Activated CD4-positive, alpha-beta T cell treated with anti-CD3 and anti-CD28 coated beads, Interleukin-2, amount 50 U/mL, for 4 hours (primary cell): ENCODE measurements around the gene COA7.
"Not testable (repeated sequence)": the region's sequence is repeated elsewhere in the genome, so short reads cannot be mapped to it uniquely, and the experiment has no call there.

Experiments
- DNase-seq, 2 experiments: peaks; one replicate each; pipeline ENCODE4 v3.0.0-alpha.2; 2020

The COA7 gene

DNA sequence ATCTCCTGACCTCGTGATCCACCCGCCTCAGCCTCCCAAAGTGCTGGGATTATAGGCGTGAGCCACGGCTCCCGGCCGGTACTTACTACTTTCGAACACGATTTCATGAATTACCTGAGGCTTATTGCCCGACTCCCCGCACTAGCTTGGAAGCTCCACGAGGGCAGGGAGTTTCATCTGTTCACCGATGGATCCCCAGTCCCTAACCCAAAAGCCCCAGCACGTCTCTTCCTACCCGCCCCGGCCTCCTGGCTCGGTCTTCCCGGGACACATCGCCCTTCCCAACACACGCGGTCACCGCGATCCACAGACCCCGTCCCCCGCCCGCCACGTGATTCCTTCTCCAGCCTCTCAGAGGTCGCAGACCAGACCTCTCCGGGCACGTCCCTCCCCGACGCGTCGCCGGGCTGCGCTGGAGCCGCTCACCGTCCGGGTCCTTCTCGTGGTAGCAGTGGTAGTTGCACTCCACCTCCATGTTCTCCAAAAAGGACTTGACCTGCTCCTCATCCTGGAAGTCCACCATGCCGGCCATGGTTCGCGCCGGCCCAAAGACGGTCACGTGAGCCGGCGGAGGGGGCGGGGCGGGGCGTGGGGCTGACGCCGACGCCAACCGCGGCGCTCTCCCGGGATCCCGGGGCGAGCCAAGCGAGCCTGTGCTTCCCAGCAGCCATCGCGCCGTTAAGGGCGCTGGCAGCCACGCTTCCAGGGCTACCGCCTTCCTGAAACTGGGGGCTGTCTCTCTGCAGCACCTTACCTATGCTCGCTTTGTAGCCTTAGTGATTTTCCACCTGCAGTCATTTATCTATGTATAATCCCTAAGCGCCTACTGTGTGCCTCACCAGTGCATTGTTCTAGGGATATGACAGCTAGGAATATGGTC, at the start of gene COA7:
COA7 (minus strand) TSS at position 553 of the 880 bp plus-strand sequence; CDS start at position 532, 21 bp downstream.
- DNase-seq: peak; percentile 18 to 27

DNA sequence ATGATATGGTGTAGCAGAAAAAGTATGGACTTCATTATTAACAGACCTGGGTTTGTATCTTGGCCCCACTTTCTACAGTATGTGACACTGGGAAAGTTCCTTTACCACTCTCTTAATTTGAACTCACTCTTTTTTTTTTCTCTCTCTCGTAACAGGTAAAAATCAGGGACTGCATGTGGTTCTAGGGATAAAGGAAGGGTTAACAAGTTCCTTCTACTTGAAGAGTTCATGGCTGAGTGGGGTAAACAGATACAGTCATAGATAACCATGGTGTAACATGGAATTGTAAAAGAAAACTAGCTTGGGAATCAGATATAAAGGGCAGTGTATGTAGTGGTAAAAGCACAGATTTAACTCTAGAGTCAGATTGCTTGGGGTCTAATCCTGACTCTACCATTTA, 49.3 kb upstream of the COA7 start:
- no peak for DNase-seq

DNA sequence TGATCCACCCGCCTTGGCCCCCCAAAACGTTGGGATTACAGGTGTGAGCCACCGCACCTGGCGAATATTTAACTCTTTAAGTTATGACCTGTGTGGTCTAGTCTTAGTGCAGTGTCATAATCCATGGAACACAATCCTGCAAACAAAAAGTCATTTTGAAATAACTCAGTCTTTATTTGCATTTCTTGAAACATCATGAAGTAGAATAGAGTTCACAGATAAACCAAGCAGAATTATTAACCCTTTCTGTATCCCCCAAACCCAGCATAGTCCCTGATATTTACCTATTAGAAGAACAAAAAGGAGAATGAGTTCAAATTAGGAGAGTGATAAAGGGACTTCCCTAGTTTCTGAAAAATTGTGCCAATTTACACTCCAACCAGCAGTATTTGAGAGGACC, 48.0 kb upstream of the COA7 start:
- no peak for DNase-seq

DNA sequence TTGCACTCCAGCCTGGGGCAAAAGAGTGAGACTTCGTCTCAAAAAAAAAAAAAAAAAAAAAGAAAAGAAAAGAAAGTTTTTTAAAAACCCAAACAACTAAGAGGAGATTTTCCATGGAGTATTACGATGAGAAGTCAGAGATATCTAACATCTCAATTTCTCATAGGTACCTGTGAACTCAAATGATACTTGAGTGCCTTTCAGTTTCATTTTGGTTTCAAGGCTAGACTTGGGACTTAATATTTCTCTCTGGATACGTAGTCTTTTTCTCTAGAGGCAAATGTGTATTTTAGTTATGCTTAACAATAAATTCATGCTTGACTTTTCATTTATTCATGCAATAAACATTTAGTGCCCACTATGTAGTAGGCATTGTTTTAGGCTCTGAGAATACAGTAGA, 43.1 kb upstream of the COA7 start:
- DNase-seq: no peak

DNA sequence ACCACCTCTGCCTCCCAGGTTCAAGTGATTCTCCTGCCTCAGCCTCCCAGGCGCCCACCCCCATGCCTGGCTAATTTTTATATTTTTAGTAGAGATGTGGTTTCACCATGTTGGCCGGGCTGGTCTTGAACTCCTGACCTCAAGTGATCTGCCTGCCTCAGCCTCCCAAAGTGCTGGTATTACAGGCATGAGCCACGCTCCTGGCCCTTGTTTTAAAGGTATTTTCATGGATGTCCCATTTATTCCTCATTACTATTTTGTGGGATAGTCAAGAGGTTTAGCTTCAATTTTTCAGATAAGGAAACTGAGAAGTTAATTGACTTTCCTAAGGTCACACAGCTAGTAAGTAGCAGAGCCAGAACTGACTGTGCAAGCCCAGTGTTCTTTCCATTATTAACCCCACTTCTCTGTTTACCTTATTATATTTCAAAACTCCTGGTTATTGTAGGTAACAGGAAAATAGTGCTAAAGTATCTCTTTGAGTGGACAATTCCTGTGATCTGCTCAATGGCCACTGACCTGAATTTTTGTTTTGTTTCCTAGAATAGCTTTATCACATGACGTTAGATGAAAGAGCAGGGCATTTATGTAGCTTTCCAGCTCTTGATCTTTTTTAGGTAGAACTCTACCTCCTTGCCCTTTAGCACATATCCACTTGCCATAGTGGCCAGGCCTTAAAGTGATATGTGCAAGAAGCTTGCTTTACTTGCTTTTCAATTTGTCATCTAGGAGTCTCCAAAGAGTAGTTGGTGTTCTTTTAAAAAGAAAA, 41.7 kb upstream of the COA7 start:
- DNase-seq: no peak

DNA sequence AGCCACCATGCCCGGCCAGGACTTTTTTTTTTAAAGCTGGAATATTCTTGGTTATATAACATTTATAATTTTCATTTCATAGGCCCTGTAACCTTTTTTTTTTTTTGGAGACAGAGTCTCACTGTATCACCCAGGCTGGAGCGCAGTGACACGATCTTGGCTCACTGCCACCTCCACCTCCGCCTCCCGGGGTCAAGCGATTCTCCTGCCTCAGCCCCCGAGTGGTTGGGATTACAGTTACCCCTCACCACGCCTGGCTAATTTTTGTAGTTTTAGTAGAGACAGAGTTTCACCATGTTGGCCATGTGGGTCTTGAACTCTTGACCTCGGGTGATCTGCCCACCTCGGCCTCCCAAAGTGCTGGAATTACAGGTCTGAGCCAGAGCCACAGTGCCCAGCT, 40.7 kb upstream of the COA7 start:
- DNase-seq: no peak

DNA sequence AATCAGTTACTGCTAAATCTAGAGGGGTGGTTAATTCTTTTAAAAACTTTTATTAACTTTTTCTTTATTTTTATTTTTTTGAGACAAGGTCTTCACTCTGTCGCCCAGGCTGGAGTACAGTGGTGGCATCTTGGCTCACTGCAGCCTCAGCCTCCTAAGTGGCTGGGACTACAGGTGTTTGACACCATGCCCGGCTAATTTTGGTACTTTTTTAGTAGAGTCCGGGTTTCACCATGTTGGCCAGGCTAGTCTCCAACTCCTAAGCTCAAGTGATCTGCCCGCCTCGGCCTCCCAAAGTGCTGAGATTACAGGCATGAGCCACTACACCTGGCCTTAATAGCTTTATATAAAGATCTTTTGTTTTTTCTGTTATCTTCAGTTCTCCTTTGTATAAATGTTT, 40.0 kb upstream of the COA7 start:
- no peak for DNase-seq

DNA sequence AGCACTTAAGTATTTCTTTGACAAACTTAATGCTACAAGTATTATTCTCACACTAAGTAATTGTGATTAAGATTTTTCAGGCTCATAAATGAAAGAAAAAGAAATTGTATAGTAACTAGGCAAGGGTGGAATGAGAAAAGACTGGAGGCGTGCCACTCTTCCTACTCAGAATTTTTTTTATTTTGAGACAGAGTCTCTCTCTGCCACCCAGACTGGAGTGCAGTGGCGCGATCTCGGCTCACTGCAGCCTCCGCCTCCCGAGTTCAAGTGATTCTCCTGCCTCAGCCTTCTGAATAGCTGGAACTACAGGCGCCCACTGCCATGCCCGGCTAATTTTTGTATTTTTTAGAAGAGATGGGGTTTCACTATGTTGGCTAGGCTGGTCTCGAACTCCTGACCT, 37.2 kb upstream of the COA7 start:
- not testable (repeated sequence) for DNase-seq

DNA sequence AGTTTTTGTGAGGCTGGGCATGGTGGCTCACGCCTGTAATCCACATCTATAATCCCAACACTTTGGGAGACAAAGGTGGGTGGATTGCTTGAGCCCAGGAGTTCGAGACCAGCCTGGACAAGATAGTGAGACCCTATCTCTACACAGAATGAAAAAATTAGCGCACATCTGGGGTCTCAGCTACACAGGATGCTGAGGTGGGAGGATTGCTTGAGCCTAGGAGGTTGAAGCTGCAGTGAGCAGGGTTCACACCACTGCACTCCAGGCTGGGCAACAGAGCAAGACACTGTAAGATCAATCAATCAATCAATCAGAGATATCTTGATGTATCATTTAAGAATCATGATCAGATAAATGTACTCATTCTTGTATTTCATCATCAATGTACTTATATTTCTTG, 35.2 kb upstream of the COA7 start:
- DNase-seq: no peak

DNA sequence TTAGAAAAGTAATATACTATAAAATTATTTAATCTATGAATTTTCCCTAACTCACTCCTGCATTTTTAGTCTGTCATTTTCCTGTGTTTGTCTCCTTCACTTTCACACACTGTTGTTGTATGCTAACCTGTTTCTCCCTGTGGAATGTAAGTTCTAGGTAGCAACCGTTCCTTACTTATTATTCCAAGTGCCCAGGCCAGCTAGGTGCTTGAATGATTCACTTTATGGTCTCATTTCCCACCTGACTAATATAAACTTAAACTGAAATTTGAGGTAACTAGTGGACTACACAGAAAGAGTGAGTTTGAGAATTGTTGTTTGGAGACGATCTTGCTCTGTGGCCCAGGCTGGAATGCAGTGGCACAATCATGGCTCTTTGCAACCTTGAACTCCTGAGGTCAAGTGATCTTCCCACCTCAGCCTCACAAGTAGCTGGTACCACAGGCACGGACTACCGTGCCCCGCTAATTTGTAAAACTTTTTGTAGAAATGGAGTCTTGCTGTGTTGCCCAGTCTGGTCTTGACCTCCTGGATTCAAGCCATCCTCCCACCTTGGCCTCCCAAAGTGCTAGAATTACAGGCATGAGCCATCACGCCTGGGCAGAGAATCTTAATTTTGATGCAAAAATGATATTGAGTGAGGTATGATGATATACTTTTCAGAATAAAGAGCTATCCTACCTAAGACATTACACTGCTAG, 30.0 kb upstream of the COA7 start:
- DNase-seq: no peak

DNA sequence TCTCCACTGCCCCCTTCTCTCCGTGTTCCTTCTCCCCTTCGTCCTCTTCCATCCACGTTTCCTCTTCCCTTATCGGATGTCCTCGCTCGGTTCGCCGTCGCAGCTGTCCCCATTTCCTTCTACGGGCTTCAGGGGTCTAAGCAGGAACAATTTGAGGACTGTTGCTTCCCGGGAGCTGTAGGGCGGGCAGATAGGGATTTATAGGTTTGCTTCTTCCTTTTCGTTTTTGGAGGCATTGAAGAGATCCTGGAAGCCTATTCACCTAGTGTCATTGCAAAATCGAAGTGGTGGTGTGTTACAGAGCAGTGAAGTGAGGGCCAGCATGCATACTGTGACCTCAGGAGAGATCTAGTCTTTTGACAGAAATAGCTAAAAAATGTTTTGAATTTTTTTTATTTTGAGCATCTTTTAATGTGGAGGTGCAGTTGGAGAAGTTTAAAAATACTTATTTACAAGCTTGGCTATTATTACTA, 29.0 kb upstream of the COA7 start:
- no peak for DNase-seq

DNA sequence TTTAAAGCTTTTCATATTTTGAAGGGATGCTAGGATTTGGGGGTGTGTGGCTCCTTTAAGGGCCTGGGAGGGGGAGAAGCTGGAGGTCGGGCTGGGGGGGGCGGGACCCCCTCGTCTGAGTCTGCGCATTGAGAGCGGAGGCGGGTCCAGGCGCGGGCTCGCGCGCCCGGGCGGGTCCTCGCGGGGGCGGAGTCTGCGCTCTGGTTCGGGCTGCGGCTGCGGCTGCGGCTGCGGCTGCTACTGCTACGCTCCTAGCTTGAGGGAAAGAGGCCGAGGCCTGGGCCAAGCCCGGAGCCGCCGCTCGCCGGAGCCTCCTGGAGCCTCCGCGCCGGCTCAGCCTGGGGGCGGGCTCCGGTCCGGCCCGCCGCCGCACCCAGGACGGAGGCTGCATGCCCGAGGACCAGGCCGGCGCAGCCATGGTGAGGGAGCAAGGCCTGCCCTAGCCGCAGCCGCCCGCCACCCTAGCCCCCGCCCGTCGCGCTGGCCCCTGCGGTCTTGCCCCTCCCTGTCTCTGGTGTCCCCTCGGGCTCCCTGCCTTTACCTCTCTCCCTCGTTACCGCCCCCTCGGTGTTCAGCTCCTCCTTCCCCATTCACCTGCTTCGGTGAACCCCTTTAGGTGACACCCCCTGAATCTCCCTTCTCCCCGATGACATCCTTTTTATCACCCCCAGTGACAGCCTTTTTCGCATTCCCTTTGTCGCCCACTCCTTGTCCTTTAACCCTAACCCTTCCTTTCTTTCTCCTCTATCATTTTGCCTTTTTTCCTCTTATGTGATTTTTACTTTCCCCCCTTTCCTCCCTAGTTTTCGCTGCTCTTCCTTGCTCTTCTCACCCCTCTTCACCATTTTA, 28.3 kb upstream of the COA7 start, which contains the start of gene ZYG11B:
ZYG11B (plus strand) TSS at position 189 of the 849 bp plus-strand sequence; CDS start at position 390, 201 bp downstream.
- DNase-seq: peak; percentile 89 to 91

DNA sequence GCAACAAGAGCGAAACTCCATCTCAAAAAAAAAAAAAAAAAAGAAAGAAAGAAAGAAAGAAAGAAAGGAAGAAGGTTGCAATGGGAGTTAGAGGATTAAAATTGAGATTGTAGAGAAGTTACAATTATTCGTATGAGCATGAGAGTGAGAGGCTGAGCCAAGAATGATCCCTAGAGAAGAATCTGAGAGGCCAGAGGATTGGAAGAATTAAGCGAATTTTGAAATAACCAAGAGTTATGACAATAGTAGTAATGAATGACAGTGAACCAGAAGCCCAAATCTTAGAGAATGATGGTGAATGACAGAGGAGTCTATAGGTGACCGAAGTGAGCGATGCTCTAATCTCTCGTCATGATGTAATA, 27.7 kb upstream of the COA7 start:
- DNase-seq: no peak

DNA sequence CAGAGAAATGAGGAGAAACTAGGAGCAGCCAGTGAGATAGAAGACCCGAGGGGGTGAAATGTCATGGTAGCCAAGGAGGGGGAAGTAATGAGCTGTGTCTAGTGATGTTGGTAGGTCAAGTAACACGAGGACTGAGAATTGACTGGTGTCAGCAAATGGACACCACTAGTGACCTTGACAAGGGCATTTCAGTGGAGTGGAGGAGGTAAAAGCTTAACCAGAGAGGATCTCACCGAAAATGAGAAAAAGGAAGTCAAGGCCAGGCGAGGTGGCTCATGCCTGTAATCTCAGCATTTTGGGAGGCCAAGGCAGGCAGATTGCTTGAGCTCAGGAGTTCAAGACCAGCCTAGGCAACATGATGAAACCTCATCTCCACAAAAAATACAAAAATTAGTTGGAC, 25.1 kb upstream of the COA7 start:
- DNase-seq: no peak

DNA sequence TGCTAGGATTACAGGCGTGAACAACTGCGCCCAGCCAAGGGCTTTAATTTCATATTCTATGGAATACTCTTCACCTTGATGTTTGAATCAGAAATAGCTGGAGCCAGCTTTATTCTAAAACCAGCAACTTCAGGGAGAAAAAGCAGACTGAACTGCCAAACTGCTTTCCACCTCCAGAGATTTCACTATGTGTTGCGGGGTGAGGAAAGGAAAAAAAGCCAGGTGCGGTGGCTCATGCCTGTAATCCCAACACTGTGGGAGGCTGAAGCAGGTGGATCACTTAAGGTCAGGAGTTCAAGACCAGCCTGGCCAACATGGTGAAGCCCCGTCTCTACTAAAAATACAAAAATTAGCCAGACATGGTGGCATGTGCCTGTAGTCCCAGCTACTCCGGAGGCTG, 17.1 kb upstream of the COA7 start:
- DNase-seq: not testable (repeated sequence)

DNA sequence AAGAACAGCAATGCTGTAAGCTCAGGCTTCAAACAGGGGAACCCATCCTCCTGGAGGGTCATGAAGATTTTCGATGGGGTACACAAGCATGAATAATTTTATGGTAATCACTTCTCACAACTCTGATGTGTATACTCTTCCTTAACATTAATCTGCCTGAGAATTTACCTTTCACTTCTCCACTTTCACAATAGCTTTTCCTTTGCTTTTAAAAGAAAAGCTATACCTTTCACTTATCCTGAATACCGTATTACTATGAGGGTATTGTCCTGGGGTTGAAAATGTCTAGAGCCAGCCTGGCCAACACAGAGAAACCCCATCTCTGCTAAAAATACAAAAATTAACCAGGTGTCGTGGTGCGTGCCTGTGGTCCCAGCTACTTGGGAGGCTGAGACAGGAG, 15.4 kb upstream of the COA7 start:
- no peak for DNase-seq

DNA sequence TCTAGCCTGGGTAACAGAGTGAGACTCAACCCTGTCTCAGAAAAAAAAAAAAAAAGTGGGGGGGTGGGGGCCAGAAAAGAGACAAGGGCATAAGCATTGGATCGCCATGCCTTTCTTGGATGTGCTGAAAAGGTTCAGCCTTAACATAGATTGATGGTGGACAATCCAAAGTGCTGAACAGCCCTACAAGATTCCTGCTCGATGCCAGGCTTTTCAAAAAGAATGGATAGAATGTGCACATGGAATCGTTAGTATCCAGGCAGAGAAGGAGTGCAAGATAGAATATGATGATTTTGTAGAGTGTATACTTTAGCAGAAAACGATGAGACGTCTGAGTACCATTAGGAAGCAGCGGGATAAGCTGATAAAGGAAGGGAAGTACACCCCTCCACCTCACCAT, 10.9 kb upstream of the COA7 start:
- DNase-seq: no peak

DNA sequence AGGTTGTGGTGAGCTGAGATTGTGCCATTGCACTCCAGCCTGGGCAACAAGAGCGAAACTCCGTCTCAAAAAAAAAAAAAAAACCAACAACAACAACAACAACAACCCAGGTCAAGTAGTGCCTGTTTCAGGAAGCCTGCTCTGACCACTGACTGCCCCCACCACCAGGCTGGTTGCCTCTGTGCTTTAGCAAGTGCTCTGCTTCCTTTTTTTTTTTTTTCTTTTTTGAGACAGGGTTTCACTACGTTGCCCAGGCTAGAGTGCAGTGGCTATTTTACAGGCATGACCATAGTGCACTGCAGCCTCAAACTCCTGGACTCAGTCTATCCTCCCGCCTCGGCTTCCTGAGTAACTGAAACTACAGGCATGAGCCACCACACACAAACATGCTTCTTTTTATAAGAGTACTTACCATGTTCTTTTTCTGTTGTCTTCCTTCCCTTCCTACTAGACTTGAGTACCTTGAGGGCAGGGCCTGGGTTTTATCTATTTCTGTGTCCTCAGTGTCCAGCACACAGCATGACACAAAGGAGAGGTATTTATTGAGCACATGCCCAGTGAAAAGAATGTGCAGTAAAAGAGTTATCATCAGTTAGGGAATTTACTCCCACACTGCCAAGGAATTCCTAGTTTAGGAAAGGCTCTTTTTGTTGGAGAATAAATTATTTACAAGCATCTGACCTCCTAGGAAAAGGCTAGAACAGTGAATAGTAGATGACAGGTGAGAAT, 9.9 kb upstream of the COA7 start:
- DNase-seq: no peak

DNA sequence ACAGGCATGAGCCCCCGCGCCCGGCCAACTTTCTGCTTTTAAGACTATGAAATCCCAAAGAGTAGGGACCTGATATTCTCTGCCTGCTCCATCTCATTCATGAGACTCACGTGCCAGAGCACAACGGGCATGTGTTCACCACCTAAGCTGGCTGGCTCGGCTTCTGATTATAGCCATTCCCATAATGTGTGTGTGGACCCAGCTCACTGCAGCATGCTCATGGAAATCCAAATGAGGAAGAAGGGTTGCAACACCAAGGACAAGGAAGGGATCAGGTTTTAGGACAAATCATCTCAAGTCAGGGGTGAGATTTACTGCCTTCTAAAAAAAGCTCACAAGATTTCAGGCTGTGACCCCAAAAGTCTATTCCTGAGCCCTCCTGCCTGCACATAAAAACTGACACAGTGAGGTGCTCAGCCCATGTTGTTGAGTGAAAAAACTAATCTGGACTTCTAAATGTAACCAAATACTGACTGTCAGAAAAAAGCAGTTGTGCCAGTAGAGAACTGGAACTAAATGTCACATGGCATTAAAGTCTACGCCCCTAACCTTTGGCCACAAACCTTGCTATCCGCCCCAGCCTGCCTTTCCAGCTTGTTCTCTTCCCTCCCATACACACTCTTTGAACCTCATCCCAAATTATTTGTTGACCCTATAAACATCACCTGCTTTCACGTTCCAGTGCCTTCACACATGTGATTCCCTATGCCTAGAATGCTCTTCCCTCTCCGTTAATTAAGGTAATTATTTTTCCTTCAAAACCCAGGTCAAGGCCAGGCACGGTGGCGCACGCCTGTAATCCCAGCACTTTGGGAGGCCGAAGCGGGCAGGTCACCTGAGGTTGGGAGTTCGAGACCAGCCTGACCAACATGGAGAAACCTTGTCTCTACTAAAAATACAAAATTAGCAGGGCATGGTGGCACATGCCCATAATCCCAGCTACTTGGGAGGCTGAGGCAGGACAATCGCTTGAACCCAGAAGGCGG, 9.1 kb upstream of the COA7 start:
- DNase-seq: no peak

DNA sequence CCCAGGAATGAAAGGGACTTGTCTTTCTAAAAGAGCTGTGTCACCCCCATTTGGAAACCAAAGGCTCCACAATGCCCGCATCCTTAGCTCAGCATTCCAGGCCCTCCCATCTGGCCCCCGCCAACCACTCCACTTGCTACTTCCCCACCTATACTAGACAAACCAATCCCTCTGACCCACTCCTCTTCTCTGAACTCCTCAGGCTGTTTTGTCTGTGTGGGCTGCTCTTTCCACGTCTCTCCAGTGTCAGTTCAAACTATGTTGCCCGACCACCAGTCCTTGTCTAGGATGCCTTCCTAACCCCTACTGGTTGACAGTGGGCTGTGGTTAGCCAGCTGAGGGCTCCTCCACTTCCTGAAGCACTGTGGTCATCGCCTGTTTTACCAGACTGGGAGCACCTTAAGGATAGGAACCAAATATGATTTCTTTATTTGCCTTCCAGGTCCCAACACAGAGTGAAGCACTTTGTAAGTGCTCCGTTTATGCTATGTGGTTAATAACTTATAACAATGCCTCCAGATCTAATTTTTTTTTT, 8.1 kb upstream of the COA7 start:
- no peak for DNase-seq
